GM10266 (cell line): ENCODE data around the gene KCNJ2.

Experiments
- DNase-seq: peaks from one replicate; pipeline ENCODE4 v3.0.0; 2012; ENCODE audit errors: extremely low spot score
- CTCF ChIP-seq: IDR thresholded peaks from 2 replicates; pipeline ENCODE4 v1.5.1; 2012; ENCODE audit warnings: mild to moderate bottlenecking, low read depth; ENCODE audit not compliant: control insufficient read depth, insufficient read depth; ENCODE audit errors: missing control alignments

Gene KCNJ2

GRCh38 chr17:70208825-70209555 lies 39.7 kb downstream of the KCNJ2 start:
- no peak for DNase-seq

GRCh38 chr17:70215656-70216055 lies 46.3 kb downstream of the KCNJ2 start:
- no peak for DNase-seq
- no peak for TF ChIP-seq CTCF

More at GRCh38 chr17:70208825-70209555, 39.7 kb downstream of the KCNJ2 start:
- TF ChIP-seq CTCF = no peak

GRCh38 chr17:70217571-70217970 lies 48.2 kb downstream of the KCNJ2 start:
- no peak for DNase-seq

GRCh38 chr17:70225276-70225675 lies 55.9 kb downstream of the KCNJ2 start:
- no peak for TF ChIP-seq CTCF
- no peak for DNase-seq

More at GRCh38 chr17:70217571-70217970, 48.2 kb downstream of the KCNJ2 start:
- no peak for TF ChIP-seq CTCF
